ENCODE data around the gene FBXO11.

Gene FBXO11

GRCh38 chr2:47782381-47782670 is 124.0 kb downstream of the FBXO11 start:
- TF ChIP-seq POLR2A (IDR thresholded peaks at IDR 0.05; ENCODE audit: low read depth, low read length) (no peak), POU2F2 (IDR thresholded peaks at IDR 0.05; ENCODE audit: low read depth, low read length) (no peak), PAX5 (IDR thresholded peaks at IDR 0.05; ENCODE audit: insufficient read depth, low read length, severe bottlenecking) (no peak), SPI1 (IDR thresholded peaks at IDR 0.05; ENCODE audit: low read depth, low read length) (no peak), POLR2AphosphoS5 (IDR thresholded peaks at IDR 0.05; ENCODE audit: low read depth, low read length) (no peak), TAF1 (IDR thresholded peaks at IDR 0.05; ENCODE audit: low read depth, low read length) (no peak)
- FAIRE-seq (no peak), DNase-seq (ENCODE audit: insufficient read length, low spot score) (no peak)

- DNase-seq (ENCODE audit: insufficient read length, low spot score) = no peak
- TF ChIP-seq PAX5 (IDR thresholded peaks at IDR 0.05; ENCODE audit: insufficient read depth, low read length, severe bottlenecking) (no peak), POLR2A (IDR thresholded peaks at IDR 0.05; ENCODE audit: low read depth, low read length) (no peak), POU2F2 (IDR thresholded peaks at IDR 0.05; ENCODE audit: low read depth, low read length) (no peak), SPI1 (IDR thresholded peaks at IDR 0.05; ENCODE audit: low read depth, low read length) (no peak), TAF1 (IDR thresholded peaks at IDR 0.05; ENCODE audit: low read depth, low read length) (no peak), POLR2AphosphoS5 (IDR thresholded peaks at IDR 0.05; ENCODE audit: low read depth, low read length) (no peak)
- FAIRE-seq = no peak
These were observed 126.9 kb downstream of the FBXO11 start for GRCh38 chr2:47779426-47779790.

GRCh38 chr2:47778698-47779425 is 127.4 kb downstream of the FBXO11 start:
- FAIRE-seq = no peak
- TF ChIP-seq PAX5 (IDR thresholded peaks at IDR 0.05; ENCODE audit: insufficient read depth, low read length, severe bottlenecking) = no peak
- TF ChIP-seq TAF1 (IDR thresholded peaks at IDR 0.05; ENCODE audit: low read depth, low read length) = no peak
- TF ChIP-seq POU2F2 (IDR thresholded peaks at IDR 0.05; ENCODE audit: low read depth, low read length) = no peak
- TF ChIP-seq POLR2AphosphoS5 (IDR thresholded peaks at IDR 0.05; ENCODE audit: low read depth, low read length) = no peak
- DNase-seq (ENCODE audit: insufficient read length, low spot score) = no peak

GRCh38 chr2:47777277-47777937 is 128.9 kb downstream of the FBXO11 start:
- FAIRE-seq = no peak
- no peak for DNase-seq (ENCODE audit: insufficient read length, low spot score)
- no peak for TF ChIP-seq POU2F2 (IDR thresholded peaks at IDR 0.05; ENCODE audit: low read depth, low read length)
- TF ChIP-seq POLR2A (IDR thresholded peaks at IDR 0.05; ENCODE audit: low read depth, low read length) = no peak
- TF ChIP-seq TAF1 (IDR thresholded peaks at IDR 0.05; ENCODE audit: low read depth, low read length) = no peak
- no peak for TF ChIP-seq SPI1 (IDR thresholded peaks at IDR 0.05; ENCODE audit: low read depth, low read length)
- no peak for TF ChIP-seq PAX5 (IDR thresholded peaks at IDR 0.05; ENCODE audit: insufficient read depth, low read length, severe bottlenecking)
- no peak for TF ChIP-seq POLR2AphosphoS5 (IDR thresholded peaks at IDR 0.05; ENCODE audit: low read depth, low read length)

GRCh38 chr2:47774567-47774966 is 131.7 kb downstream of the FBXO11 start:
- DNase-seq (ENCODE audit: insufficient read length, low spot score) (no peak), FAIRE-seq (no peak)
- no peak for TF ChIP-seq PAX5 (IDR thresholded peaks at IDR 0.05; ENCODE audit: insufficient read depth, low read length, severe bottlenecking)
- TF ChIP-seq POLR2A (IDR thresholded peaks at IDR 0.05; ENCODE audit: low read depth, low read length) = no peak
- TF ChIP-seq POLR2AphosphoS5 (IDR thresholded peaks at IDR 0.05; ENCODE audit: low read depth, low read length) = no peak
- no peak for TF ChIP-seq POU2F2 (IDR thresholded peaks at IDR 0.05; ENCODE audit: low read depth, low read length)
- TF ChIP-seq SPI1 (IDR thresholded peaks at IDR 0.05; ENCODE audit: low read depth, low read length) = no peak
- no peak for TF ChIP-seq TAF1 (IDR thresholded peaks at IDR 0.05; ENCODE audit: low read depth, low read length)

GRCh38 chr2:47772343-47772742 is 134.0 kb downstream of the FBXO11 start:
- DNase-seq (ENCODE audit: insufficient read length, low spot score) (no peak), FAIRE-seq (no peak)
- TF ChIP-seq SPI1 (IDR thresholded peaks at IDR 0.05; ENCODE audit: low read depth, low read length) (no peak), POLR2AphosphoS5 (IDR thresholded peaks at IDR 0.05; ENCODE audit: low read depth, low read length) (no peak), TAF1 (IDR thresholded peaks at IDR 0.05; ENCODE audit: low read depth, low read length) (no peak), POU2F2 (IDR thresholded peaks at IDR 0.05; ENCODE audit: low read depth, low read length) (no peak), POLR2A (IDR thresholded peaks at IDR 0.05; ENCODE audit: low read depth, low read length) (no peak), PAX5 (IDR thresholded peaks at IDR 0.05; ENCODE audit: insufficient read depth, low read length, severe bottlenecking) (no peak)

- DNase-seq (ENCODE audit: insufficient read length, low spot score) (no peak), FAIRE-seq (no peak)
- TF ChIP-seq POLR2A (IDR thresholded peaks at IDR 0.05; ENCODE audit: low read depth, low read length) = no peak
- TF ChIP-seq TAF1 (IDR thresholded peaks at IDR 0.05; ENCODE audit: low read depth, low read length) = no peak
- TF ChIP-seq POLR2AphosphoS5 (IDR thresholded peaks at IDR 0.05; ENCODE audit: low read depth, low read length) = no peak
- no peak for TF ChIP-seq SPI1 (IDR thresholded peaks at IDR 0.05; ENCODE audit: low read depth, low read length)
- no peak for TF ChIP-seq POU2F2 (IDR thresholded peaks at IDR 0.05; ENCODE audit: low read depth, low read length)
- no peak for TF ChIP-seq PAX5 (IDR thresholded peaks at IDR 0.05; ENCODE audit: insufficient read depth, low read length, severe bottlenecking)
These were observed 135.1 kb downstream of the FBXO11 start for GRCh38 chr2:47771211-47771610.

- FAIRE-seq (no peak), DNase-seq (ENCODE audit: insufficient read length, low spot score) (no peak)
- TF ChIP-seq POLR2A (IDR thresholded peaks at IDR 0.05; ENCODE audit: low read depth, low read length) (no peak), SPI1 (IDR thresholded peaks at IDR 0.05; ENCODE audit: low read depth, low read length) (no peak), PAX5 (IDR thresholded peaks at IDR 0.05; ENCODE audit: insufficient read depth, low read length, severe bottlenecking) (no peak), TAF1 (IDR thresholded peaks at IDR 0.05; ENCODE audit: low read depth, low read length) (no peak), POU2F2 (IDR thresholded peaks at IDR 0.05; ENCODE audit: low read depth, low read length) (no peak), POLR2AphosphoS5 (IDR thresholded peaks at IDR 0.05; ENCODE audit: low read depth, low read length) (no peak)
These were observed 137.0 kb downstream of the FBXO11 start for GRCh38 chr2:47769318-47769717.

GRCh38 chr2:47767880-47768609 is 138.3 kb downstream of the FBXO11 start:
- no peak for TF ChIP-seq SPI1 (IDR thresholded peaks at IDR 0.05; ENCODE audit: low read depth, low read length)
- TF ChIP-seq PAX5 (IDR thresholded peaks at IDR 0.05; ENCODE audit: insufficient read depth, low read length, severe bottlenecking) = no peak
- TF ChIP-seq POLR2AphosphoS5 (IDR thresholded peaks at IDR 0.05; ENCODE audit: low read depth, low read length) = no peak
- TF ChIP-seq POLR2A (IDR thresholded peaks at IDR 0.05; ENCODE audit: low read depth, low read length) = no peak
- no peak for TF ChIP-seq POU2F2 (IDR thresholded peaks at IDR 0.05; ENCODE audit: low read depth, low read length)
- no peak for TF ChIP-seq TAF1 (IDR thresholded peaks at IDR 0.05; ENCODE audit: low read depth, low read length)
- FAIRE-seq (peak; percentile 75), DNase-seq (ENCODE audit: insufficient read length, low spot score) (peak; percentile 56)

Data from GM12891 (cell line).